RWPE2 (cell line): ENCODE measurements around the gene SLC8A1.
A peak's percentile ranks its signal among the peaks of the same experiment; 100 is the strongest.

ENCODE experiments used
- ATAC-seq: fragments of 200-7000 bp; cut with Tn5 transposase; 3 replicates; pipeline ENCODE4 v1.9.1; 2021; ENCODE audit warnings: low read depth
- DNase-seq: peaks from one replicate; pipeline ENCODE4 v3.0.0-alpha.2; 2020; ENCODE audit warnings: low spot score
- H3K27ac ChIP-seq: fragments of 450-650 bp; 2 replicates; pipeline ENCODE4 v1.5.1; 2017; ENCODE audit warnings: mild to moderate bottlenecking; ENCODE audit not compliant: poor library complexity, severe bottlenecking
- H3K27me3 ChIP-seq: fragments of 250-450 bp; sonication (Bioruptor Pico); 2 replicates; pipeline ENCODE4 v1.5.1; 2021; ENCODE audit warnings: mild to moderate bottlenecking, moderate library complexity; ENCODE audit not compliant: insufficient read depth, poor library complexity, severe bottlenecking
- H3K36me3 ChIP-seq: fragments of 250-450 bp; sonication (Bioruptor Pico); 2 replicates; pipeline ENCODE4 v1.5.1; 2020; ENCODE audit warnings: low read depth, mild to moderate bottlenecking, moderate library complexity
- H3K4me1 ChIP-seq: fragments of 250-450 bp; sonication (Bioruptor Pico); 2 replicates; pipeline ENCODE4 v1.5.1; 2021; ENCODE audit warnings: mild to moderate bottlenecking, moderate library complexity; ENCODE audit not compliant: insufficient read depth, poor library complexity, severe bottlenecking
- H3K4me3 ChIP-seq: fragments of 250-450 bp; sonication (Bioruptor Pico); 2 replicates; pipeline ENCODE4 v1.5.1; 2021; ENCODE audit warnings: mild to moderate bottlenecking, moderate library complexity; ENCODE audit not compliant: severe bottlenecking
- H3K9me3 ChIP-seq: fragments of 250-450 bp; sonication (Bioruptor Pico); 2 replicates; pipeline ENCODE4 v1.5.1; 2021; ENCODE audit warnings: mild to moderate bottlenecking, moderate library complexity; ENCODE audit not compliant: severe bottlenecking
- CTCF ChIP-seq: fragments of 450-650 bp; IDR thresholded peaks from one replicate; pipeline ENCODE4 v1.5.1; 2017; ENCODE audit warnings: mild to moderate bottlenecking, moderate library complexity; ENCODE audit not compliant: poor library complexity, severe bottlenecking

SLC8A1 gene

DNA sequence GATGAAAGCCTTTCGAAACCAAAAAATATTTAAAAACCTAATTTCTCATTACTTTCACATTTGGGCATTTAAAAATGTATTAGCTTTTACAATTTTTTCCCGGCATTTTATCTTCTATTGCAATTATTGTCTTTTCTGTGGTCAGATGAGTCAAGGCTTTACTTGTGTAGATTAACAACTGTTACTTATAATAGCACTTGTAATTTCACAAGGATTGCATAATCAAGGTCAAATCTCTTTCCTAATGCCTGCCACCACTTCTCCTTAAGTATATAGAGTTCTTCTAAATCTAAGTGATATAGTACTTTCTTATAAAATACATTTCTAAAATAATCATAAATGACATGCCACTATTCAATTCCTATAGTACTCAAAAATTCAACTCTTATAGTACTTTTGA, 67.2 kb downstream of the SLC8A1 start:
- no peak for DNase-seq

DNA sequence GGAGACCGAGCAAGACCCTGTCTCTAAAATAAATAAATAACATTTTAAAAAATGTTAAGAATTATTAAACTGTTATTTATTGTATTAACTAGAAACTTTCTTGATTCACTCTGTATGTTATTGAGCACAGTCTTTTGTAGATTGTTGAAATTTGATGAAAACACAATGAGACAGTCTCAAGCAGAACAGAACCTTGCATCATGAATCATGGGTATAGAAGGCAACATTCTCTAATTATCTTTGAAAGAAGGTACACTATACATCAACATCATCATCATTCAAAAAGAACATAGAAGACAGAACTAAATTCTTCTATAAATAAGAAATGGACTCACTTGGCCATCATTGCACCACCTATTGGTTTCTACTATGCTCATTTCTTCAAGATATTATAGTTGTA, 67.7 kb downstream of the SLC8A1 start:
- Histone ChIP-seq H3K27ac (no peak overlapping the region), H3K27me3 (no peaks in the 10 kb centered on the region), H3K4me1 (peaks cover 10% of the 10 kb centered on the region), H3K36me3 (no peaks in the 10 kb centered on the region), H3K9me3 (peaks cover 4% of the 10 kb centered on the region), H3K4me3 (no peak overlapping the region)
- no peak for TF ChIP-seq CTCF
- ATAC-seq, result no peak
- DNase-seq, result no peak

More for the DNA sequence above, 67.2 kb downstream of the SLC8A1 start:
- Histone ChIP-seq H3K27me3 (no peaks in the 10 kb centered on the region), H3K4me3 (no peak overlapping the region), H3K4me1 (peaks cover 10% of the 10 kb centered on the region), H3K27ac (no peak overlapping the region), H3K36me3 (no peaks in the 10 kb centered on the region), H3K9me3 (peaks cover 3% of the 10 kb centered on the region)
- TF ChIP-seq CTCF, result no peak
- ATAC-seq, result peak; percentile 67

GRCh38 chr2:40380721-40381120, 71.2 kb downstream of the SLC8A1 start:
- ATAC-seq (no peak), DNase-seq (no peak)
- Histone ChIP-seq H3K4me1 (peaks cover 10% of the 10 kb centered on the region), H3K36me3 (no peaks in the 10 kb centered on the region), H3K27ac (no peak overlapping the region), H3K9me3 (peaks cover 4% of the 10 kb centered on the region), H3K27me3 (no peaks in the 10 kb centered on the region), H3K4me3 (no peak overlapping the region)
- TF ChIP-seq CTCF, result no peak

DNA sequence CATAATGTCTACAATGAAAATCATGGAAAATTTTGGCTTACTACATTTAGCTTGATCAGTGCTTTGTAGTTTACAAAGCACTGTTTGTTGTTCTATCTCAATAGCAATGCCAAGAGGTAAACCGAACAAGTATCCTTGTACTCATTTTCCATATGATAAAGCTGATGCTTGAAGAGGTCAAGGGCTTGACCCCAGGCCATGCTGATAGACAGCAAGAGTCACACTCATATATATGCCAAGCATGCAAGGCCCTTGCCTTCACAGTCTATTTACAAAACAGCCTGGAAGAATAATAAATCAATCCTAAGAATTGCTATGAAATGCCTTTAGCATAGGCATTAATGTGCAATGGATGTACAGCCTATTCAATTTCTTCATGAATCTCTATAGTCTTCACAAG, 71.8 kb downstream of the SLC8A1 start:
- no peak for TF ChIP-seq CTCF
- Histone ChIP-seq H3K27ac (no peak overlapping the region), H3K27me3 (no peaks in the 10 kb centered on the region), H3K4me3 (no peak overlapping the region), H3K4me1 (peaks cover 9% of the 10 kb centered on the region), H3K9me3 (peaks cover 4% of the 10 kb centered on the region), H3K36me3 (no peaks in the 10 kb centered on the region)
- DNase-seq, result no peak
- no peak for ATAC-seq

GRCh38 chr2:40374543-40375240, 77.2 kb downstream of the SLC8A1 start:
- peaks cover under 1% of the 10 kb centered on the region for H3K9me3 ChIP-seq
- no peak for ATAC-seq
- no peaks in the 10 kb centered on the region for H3K36me3 ChIP-seq
- no peak overlapping the region for H3K4me3 ChIP-seq
- DNase-seq, result no peak
- TF ChIP-seq CTCF, result no peak
- no peaks in the 10 kb centered on the region for H3K27me3 ChIP-seq
- peaks cover 8% of the 10 kb centered on the region for H3K4me1 ChIP-seq
- H3K27ac ChIP-seq, result no peak overlapping the region
